Measurements from ENCODE around the gene ISCA2. TPM values are rescaled to one million over a fixed set of nuclear protein-coding genes. Genes with fewer than 3 reads are reported as not detected.

ISCA2 gene
- total RNA-seq, 4 donors from 2014 or later, result 7.9 to 14.7 (median 11.2) TPM

Other genes starting within 250 kb of the ISCA2 start
- 10 to 100 TPM; 22.2 to 87.5 (median 43.5) TPM for gene ABCD4, start 190.8 kb upstream of the ISCA2 start, total RNA-seq
- under 1 TPM in 2 of 4 donors, not detected in 2; 0.17 to 0.21 TPM for gene VRTN, start 145.3 kb upstream of the ISCA2 start, total RNA-seq
- gene SYNDIG1L, start 67.6 kb upstream of the ISCA2 start, total RNA-seq, result under 1 TPM in 3 of 4 donors, not detected in 1; 0.21 to 0.91 (median 0.32) TPM
- gene NPC2, start 460 bp upstream of the ISCA2 start, total RNA-seq, result 100 to 1,000 TPM; 274 to 450 (median 338) TPM
- 10 to 100 TPM; 19.6 to 36.0 (median 26.2) TPM for gene LTBP2, start 118.5 kb downstream of the ISCA2 start, total RNA-seq
- 10 to 100 TPM; 18.0 to 44.2 (median 30.1) TPM for gene AREL1, start 219.3 kb downstream of the ISCA2 start, total RNA-seq
- 10 to 100 TPM; 25.3 to 32.5 (median 27.3) TPM for gene FCF1, start 219.4 kb downstream of the ISCA2 start, total RNA-seq